ENCODE measurements around the gene MPC1. TPM values are rescaled to one million over a fixed set of nuclear protein-coding genes. Genes with fewer than 3 reads are reported as not detected.
A peak's percentile ranks its signal among the peaks of the same experiment; 100 is the strongest.

MPC1 gene
- total RNA-seq, 3 donors from 2014 or later: 37.4 to 66.9 (median 65.7) TPM

DNA sequence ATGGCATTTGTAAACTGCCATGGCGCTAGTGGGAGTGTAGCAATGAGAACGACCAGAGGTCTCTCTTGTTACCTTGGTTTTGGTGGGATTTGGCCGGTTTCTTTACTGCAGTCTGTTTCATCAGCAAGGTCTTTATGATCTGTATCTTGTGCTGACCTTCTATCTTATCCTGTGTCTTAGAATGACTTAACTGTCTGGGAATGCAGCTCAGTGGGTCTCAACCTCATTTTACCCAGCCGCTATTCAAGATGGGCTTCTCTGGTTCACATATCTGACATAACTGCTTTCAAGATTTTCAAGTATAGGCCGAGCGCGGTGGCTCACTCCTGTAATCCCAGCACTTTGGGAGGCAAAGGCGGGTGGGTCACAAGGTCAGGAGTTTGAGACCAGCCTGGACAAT lies 38.5 kb downstream of the MPC1 start:
- H3K9me3 ChIP-seq: no peaks in the 10 kb centered on the region
- peaks cover 0 to 20% of the 10 kb centered on the region in 2 donors for H3K4me1 ChIP-seq
- DNase-seq (ENCODE audit: low spot score in 2 of 2): no peak
- no peaks in the 10 kb centered on the region for H3K27me3 ChIP-seq
- intact Hi-C loops (cut with DNase I; ENCODE audit: low total_unique reads): no loop called here
- TF ChIP-seq, protein P1, sequence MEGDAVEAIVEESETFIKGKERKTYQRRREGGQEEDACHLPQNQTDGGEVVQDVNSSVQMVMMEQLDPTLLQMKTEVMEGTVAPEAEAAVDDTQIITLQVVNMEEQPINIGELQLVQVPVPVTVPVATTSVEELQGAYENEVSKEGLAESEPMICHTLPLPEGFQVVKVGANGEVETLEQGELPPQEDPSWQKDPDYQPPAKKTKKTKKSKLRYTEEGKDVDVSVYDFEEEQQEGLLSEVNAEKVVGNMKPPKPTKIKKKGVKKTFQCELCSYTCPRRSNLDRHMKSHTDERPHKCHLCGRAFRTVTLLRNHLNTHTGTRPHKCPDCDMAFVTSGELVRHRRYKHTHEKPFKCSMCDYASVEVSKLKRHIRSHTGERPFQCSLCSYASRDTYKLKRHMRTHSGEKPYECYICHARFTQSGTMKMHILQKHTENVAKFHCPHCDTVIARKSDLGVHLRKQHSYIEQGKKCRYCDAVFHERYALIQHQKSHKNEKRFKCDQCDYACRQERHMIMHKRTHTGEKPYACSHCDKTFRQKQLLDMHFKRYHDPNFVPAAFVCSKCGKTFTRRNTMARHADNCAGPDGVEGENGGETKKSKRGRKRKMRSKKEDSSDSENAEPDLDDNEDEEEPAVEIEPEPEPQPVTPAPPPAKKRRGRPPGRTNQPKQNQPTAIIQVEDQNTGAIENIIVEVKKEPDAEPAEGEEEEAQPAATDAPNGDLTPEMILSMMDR (IDR thresholded peaks at IDR 0.05): no peak
- TF ChIP-seq POLR2A (IDR thresholded peaks at IDR 0.05): no peak
- TF ChIP-seq POLR2AphosphoS5 (IDR thresholded peaks at IDR 0.05): no peak
- no peaks in the 10 kb centered on the region for H3K36me3 ChIP-seq
- no peak overlapping the region for H3K27ac ChIP-seq
- H3K4me3 ChIP-seq: no peak overlapping the region

DNA sequence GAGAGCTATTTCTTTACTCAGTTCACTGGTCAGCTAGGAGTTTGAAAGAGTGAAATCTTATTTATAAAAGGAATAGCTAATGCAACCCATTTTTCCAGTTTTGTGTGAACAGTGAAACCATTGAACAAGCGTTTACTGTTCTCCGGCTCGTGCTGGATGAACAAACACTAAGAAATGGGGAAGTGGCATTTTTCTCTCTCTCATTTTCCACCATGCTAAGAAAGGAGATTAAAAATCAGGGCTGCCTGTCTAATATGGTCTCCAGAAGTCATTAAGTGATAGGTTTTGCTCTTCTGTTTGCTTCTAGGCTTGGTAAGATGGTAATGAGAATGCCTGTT lies 39.6 kb downstream of the MPC1 start:
- TF ChIP-seq POLR2AphosphoS5 (IDR thresholded peaks at IDR 0.05): no peak
- Histone ChIP-seq H3K27me3 (no peaks in the 10 kb centered on the region), H3K36me3 (no peaks in the 10 kb centered on the region), H3K4me3 (peak overlapping the region; percentile 85 to 100 (median 91)), H3K9me3 (no peaks in the 10 kb centered on the region), H3K4me1 (peaks cover 0 to 20% of the 10 kb centered on the region in 2 donors), H3K27ac (peak overlapping the region; percentile 93 to 95)
- intact Hi-C loops (cut with DNase I; ENCODE audit: low total_unique reads): no loop called here
- no peak for DNase-seq (ENCODE audit: low spot score in 2 of 2)

DNA sequence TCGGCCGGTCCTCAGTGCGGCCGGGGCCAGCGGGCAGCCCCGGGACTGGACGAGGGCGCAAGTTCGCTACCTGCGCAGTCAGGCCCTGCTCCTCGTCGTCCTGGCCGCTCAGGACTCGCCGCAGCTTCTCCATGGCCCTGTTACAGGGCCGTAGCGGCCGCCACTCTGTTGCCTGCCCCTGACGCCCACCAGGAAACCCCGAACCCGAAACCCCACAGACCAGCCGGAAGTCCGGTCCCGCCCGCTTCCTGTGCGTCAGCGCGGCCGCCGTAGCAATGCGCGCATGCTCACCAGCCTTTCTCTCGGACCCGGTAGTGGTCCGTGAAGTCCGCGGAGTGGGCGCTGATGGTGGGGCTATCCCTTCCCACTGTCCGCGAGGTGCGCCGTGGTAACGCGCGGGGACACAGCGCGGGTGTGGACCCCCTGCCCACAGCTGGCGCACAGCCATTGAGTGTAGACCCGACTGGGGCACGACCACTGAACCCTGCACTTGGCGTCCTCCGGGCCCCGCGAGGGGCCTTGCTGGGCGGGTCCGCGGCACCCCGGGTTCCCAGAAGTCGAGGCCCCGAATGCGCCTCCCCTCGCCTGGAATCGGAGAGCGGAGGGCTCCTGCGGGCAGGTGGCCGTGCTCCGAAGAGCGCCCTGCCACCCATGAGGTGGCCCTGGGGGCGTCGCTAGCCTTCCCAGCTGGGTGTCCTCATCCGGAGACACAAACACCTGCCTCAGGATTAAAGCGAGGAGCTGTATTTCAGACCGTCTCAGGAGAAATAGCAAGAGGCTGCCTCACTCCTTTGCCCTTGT lies 40.2 kb downstream of the MPC1 start, which contains the start of gene SFT2D1:
Gene SFT2D1 (minus strand): TSS at position 197 of the 801 bp plus-strand sequence. CDS start 64 bp downstream, at position 133.
- peak; percentile 75 to 79 for DNase-seq (ENCODE audit: low spot score in 2 of 2)
- H3K9me3 ChIP-seq: no peaks in the 10 kb centered on the region
- H3K27ac ChIP-seq: peak within 1 kb of the TSS; percentile 93 to 95
- no peaks in the 10 kb centered on the region for H3K27me3 ChIP-seq
- H3K4me1 ChIP-seq: peaks cover 0 to 20% of the 10 kb centered on the region in 2 donors
- H3K36me3 ChIP-seq: no peaks in the 10 kb centered on the region
- TF ChIP-seq, protein P1 (IDR thresholded peaks at IDR 0.05): no peak
- peak; percentile 85 to 95 (median 88) for TF ChIP-seq POLR2AphosphoS5 (IDR thresholded peaks at IDR 0.05)
- peak; percentile 92 for TF ChIP-seq POLR2A (IDR thresholded peaks at IDR 0.05)
- intact Hi-C loops (cut with DNase I; ENCODE audit: low total_unique reads): no loop called here
- H3K4me3 ChIP-seq: peak within 1 kb of the TSS; percentile 85 to 100 (median 91)

DNA sequence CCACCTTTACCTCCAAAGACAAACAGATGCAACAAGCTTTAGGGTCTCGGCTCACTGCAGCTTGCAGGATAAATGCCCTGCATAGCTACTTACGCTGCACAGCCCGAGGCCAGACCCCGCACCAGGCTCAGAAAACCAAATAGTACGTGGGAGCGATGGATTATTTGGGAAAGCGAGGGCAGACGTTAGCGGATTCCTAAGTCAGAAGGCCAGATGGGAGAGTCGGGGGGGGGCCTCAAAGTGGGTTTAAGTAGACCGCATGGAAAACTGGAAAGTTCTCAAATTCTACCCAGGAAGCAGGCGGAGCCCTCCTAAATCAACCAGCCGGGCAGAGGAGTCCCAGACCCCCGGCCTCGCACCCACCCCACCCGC lies 40.8 kb downstream of the MPC1 start:
- no peaks in the 10 kb centered on the region for H3K36me3 ChIP-seq
- TF ChIP-seq POLR2A (IDR thresholded peaks at IDR 0.05) (no peak), POLR2AphosphoS5 (IDR thresholded peaks at IDR 0.05) (no peak)
- TF ChIP-seq, protein P1 (IDR thresholded peaks at IDR 0.05): no peak
- no peak for DNase-seq (ENCODE audit: low spot score in 2 of 2)
- intact Hi-C loops (cut with DNase I; ENCODE audit: low total_unique reads): no loop called here
- no peaks in the 10 kb centered on the region for H3K9me3 ChIP-seq
- H3K27ac ChIP-seq: peak overlapping the region; percentile 93 to 95
- H3K27me3 ChIP-seq: no peaks in the 10 kb centered on the region
- peak overlapping the region; percentile 85 to 100 (median 91) for H3K4me3 ChIP-seq
- H3K4me1 ChIP-seq: peaks cover 0 to 20% of the 10 kb centered on the region in 2 donors

DNA sequence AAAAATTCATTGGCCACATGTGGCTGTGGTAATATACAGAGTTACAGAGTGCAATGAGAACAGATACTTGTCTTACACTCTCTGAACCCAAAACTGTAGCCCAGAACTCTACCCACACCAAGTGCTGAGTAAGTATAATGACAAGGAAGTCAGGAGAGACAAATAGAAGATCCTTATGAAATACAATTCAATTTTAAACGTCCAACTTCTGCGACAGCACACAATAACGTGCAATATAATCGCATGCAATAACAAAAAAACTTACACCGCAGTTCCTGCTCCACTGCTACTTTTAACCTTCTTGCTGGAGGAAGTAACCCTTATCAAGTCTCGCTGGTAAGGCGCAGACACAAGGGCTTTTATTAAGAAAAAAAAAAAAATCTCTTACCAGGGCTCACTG lies 41.3 kb downstream of the MPC1 start:
- no peak for DNase-seq (ENCODE audit: low spot score in 2 of 2)
- Histone ChIP-seq H3K4me3 (peak overlapping the region; percentile 85 to 100 (median 91)), H3K27ac (no peak overlapping the region), H3K4me1 (peaks cover 0 to 20% of the 10 kb centered on the region in 2 donors), H3K36me3 (no peaks in the 10 kb centered on the region), H3K27me3 (no peaks in the 10 kb centered on the region), H3K9me3 (no peaks in the 10 kb centered on the region)
- TF ChIP-seq POLR2AphosphoS5 (IDR thresholded peaks at IDR 0.05) (no peak), POLR2A (IDR thresholded peaks at IDR 0.05) (no peak)
- TF ChIP-seq, protein P1 (IDR thresholded peaks at IDR 0.05): no peak
- intact Hi-C loops (cut with DNase I; ENCODE audit: low total_unique reads): no loop called here

Data from breast epithelium (tissue), 4 donors.